ENCODE data around the gene AUTS2.

Gene AUTS2

DNA sequence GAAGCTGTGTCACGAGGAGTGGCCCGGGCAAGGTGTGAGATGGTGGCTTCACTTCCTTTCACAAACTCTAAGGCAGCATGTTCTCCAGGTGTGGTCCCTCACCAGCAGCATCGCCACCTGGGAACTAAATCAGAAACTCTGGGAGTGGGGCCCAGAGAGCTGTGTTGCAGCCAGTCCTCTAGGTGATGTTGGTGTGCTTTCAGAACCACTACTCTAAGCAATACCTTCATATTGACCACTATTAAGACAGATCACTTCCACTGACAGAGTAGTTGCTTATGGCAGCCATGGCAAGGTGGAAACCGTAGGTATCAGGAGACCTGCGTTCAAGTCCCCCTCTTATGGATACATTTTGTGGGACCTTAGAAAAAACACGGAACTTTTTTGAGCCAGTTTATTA, 1037.9 kb downstream of the AUTS2 start:
- DNase-seq (ENCODE audit: low read depth in 1 of 2, low spot score in 1 of 2), result no peak
- H3K27me3 ChIP-seq (ENCODE audit: insufficient read depth, poor library complexity, severe bottlenecking), result no peaks in the 10 kb centered on the region
- TF ChIP-seq SPI1 (IDR thresholded peaks at IDR 0.05; ENCODE audit: borderline replicate concordance, low read depth) (no peak), GABPA (IDR thresholded peaks at IDR 0.05; ENCODE audit: low read depth) (no peak)
- TF ChIP-seq, protein P1, sequence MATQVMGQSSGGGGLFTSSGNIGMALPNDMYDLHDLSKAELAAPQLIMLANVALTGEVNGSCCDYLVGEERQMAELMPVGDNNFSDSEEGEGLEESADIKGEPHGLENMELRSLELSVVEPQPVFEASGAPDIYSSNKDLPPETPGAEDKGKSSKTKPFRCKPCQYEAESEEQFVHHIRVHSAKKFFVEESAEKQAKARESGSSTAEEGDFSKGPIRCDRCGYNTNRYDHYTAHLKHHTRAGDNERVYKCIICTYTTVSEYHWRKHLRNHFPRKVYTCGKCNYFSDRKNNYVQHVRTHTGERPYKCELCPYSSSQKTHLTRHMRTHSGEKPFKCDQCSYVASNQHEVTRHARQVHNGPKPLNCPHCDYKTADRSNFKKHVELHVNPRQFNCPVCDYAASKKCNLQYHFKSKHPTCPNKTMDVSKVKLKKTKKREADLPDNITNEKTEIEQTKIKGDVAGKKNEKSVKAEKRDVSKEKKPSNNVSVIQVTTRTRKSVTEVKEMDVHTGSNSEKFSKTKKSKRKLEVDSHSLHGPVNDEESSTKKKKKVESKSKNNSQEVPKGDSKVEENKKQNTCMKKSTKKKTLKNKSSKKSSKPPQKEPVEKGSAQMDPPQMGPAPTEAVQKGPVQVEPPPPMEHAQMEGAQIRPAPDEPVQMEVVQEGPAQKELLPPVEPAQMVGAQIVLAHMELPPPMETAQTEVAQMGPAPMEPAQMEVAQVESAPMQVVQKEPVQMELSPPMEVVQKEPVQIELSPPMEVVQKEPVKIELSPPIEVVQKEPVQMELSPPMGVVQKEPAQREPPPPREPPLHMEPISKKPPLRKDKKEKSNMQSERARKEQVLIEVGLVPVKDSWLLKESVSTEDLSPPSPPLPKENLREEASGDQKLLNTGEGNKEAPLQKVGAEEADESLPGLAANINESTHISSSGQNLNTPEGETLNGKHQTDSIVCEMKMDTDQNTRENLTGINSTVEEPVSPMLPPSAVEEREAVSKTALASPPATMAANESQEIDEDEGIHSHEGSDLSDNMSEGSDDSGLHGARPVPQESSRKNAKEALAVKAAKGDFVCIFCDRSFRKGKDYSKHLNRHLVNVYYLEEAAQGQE (IDR thresholded peaks at IDR 0.05; ENCODE audit: insufficient replicate concordance, low read depth), result no peak
- H3K27ac ChIP-seq (replicated peaks), result no peak overlapping the region
- no peak overlapping the region for H3K4me3 ChIP-seq (replicated peaks; ENCODE audit: insufficient read depth, low read length)

- TF ChIP-seq GABPA (IDR thresholded peaks at IDR 0.05; ENCODE audit: low read depth) (no peak), SPI1 (IDR thresholded peaks at IDR 0.05; ENCODE audit: borderline replicate concordance, low read depth) (no peak), CTCF (IDR thresholded peaks at IDR 0.05; ENCODE audit: insufficient read depth, low read length) (no peak), POLR2AphosphoS5 (IDR thresholded peaks at IDR 0.05; ENCODE audit: low read depth) (no peak)
- TF ChIP-seq, protein P1 (IDR thresholded peaks at IDR 0.05; ENCODE audit: insufficient replicate concordance, low read depth), result no peak
- no peak overlapping the region for H3K4me3 ChIP-seq (replicated peaks; ENCODE audit: insufficient read depth, low read length)
- no peak for DNase-seq (ENCODE audit: low read depth in 1 of 2, low spot score in 1 of 2)
- H3K27me3 ChIP-seq (ENCODE audit: insufficient read depth, poor library complexity, severe bottlenecking), result no peaks in the 10 kb centered on the region
- H3K27ac ChIP-seq (replicated peaks), result no peak overlapping the region
Observed at GRCh38 chr7:70637726-70638125, 1039.5 kb downstream of the AUTS2 start.

GRCh38 chr7:70638158-70639107, 1040.2 kb downstream of the AUTS2 start:
- no peaks in the 10 kb centered on the region for H3K27me3 ChIP-seq (ENCODE audit: insufficient read depth, poor library complexity, severe bottlenecking)
- DNase-seq (ENCODE audit: low read depth in 1 of 2, low spot score in 1 of 2), result no peak
- no peak for TF ChIP-seq SPI1 (IDR thresholded peaks at IDR 0.05; ENCODE audit: borderline replicate concordance, low read depth)
- TF ChIP-seq, protein P1 (IDR thresholded peaks at IDR 0.05; ENCODE audit: insufficient replicate concordance, low read depth), result no peak
- no peak for TF ChIP-seq POLR2AphosphoS5 (IDR thresholded peaks at IDR 0.05; ENCODE audit: low read depth)
- no peak for TF ChIP-seq CTCF (IDR thresholded peaks at IDR 0.05; ENCODE audit: insufficient read depth, low read length)
- no peak for TF ChIP-seq GABPA (IDR thresholded peaks at IDR 0.05; ENCODE audit: low read depth)
- no peak overlapping the region for H3K4me3 ChIP-seq (replicated peaks; ENCODE audit: insufficient read depth, low read length)
- no peak overlapping the region for H3K27ac ChIP-seq (replicated peaks)

All from HL-60 (cell line).